HG03060 (cell line): ENCODE results near the gene CTRB1.
A peak's percentile ranks its signal among the peaks of the same experiment; 100 is the strongest.
"Not testable (repeated sequence)": the region's sequence is repeated elsewhere in the genome, so short reads cannot be mapped to it uniquely, and the experiment has no call there.

Experiments used
- ATAC-seq: cut with Tn5 transposase; IDR thresholded peaks from one replicate; pipeline ENCODE4 v1.9.1; 2021; ENCODE audit warnings: low read depth, moderate number of reproducible peaks; ENCODE audit not compliant: unreplicated experiment

CTRB1 gene

DNA sequence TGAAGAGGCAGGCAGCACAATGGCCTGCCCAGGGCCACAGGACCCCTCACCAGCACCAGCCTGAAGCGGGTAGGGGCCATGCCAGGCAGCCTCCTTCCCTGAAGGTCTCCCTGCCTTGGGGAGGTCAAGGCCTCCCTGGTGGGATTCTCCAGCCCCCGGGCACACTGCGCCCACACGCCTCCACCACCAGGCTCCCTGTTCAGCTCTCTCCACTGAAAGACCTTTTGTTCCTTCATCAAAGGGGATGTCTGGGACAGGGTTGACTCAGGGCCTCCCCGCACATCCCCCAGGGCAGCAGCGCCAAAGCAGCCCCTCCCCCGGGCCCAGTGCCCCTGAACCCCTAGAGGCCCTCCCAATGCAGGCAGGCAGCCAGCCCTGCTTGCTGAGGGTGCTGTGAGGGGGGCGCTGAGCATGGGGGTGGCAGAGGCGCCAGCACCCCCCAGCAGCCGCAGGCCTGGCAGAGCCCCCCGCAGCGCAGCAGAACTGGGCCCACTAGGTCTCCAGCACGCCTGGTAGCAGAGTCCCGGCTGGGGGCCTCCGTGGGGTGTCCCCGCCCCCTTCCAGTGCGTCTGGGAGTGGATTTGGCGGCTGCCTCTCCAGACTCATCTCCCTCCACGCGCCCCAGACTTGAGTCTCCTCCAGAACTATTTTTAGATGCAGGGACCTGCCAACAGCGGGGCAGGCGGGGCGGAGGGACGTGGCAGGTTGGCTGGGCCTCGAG lies 19.5 kb downstream of the CTRB1 start:
- ATAC-seq: no peak

DNA sequence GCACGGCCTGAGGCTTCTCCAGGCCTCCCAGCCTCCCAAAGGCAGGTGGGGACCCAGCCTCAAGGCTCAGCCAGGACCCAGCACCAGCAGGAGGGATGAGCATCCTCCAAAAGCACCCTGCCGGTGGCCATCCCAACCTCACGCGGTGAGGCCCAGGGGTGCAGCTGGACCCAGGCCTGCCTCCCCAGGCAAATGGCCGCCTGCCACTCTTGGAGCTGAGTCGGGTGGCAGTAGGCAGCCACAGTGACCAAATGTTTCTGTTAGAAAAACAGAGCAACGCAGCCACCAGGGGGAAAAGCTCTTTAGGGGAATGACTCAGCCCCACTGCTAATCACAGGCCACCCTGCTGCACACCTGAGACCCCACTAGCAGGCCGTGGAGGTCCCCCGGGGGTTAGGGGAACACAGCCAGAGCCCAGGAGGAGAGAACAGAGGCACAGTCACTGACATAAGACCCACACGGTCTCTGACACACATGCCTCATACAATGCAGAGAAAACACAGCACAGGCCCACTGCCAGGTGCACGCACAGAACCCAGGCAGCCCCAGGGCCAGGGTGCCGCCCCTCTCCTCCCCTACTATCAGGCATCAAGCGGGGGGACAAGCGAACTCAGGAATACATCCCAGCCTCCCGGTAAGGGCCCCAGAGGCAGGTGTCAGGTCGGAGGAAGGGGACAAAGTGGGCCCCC lies 20.2 kb downstream of the CTRB1 start:
- ATAC-seq: no peak

DNA sequence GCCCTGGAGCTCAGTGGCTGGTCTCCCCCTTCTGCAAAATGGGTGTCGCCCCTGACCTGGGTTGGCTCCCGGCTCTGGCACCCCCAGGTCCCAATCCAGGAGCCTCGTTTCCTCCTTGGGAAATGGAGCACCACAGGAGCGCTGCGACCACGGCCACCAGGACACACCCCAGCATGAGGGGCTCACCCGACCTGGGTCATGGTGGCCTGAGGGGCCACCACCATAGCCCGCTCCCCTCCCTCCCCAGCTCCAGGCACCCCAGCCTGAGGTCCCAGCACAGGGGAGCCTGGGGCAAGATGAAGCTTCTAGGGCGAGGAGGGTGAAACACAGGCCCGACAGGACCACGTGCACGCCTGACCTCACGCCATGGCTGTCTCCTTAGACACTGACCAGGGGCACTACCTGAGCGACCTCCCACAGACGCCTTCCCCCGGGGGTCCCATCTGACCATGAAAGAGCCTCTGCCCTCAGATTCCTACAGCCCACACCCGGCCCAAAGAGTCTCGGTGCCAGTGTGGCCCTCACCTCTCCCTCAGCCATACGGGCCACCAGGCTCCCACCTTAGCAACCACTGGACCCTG lies 20.8 kb downstream of the CTRB1 start:
- no peak for ATAC-seq

DNA sequence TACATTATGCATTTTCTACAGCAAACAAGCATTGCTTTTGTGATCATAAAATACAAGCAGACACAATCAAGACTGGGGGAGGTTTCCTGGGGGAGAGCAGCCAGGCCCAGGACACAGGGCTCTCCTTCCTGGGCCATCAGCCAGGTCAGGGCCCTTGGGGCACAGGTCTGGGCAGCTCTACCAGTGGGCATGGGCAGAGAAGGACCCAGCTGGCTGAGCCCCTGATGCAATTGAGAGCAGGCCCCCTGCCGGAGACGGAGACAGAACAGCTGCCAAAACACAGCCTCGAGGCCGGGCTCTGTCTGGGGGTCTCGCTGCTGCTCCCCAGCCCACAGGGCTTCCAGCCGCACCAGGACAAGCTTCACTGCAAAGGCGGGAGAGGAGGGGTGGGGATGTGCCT lies 21.8 kb downstream of the CTRB1 start:
- not testable (repeated sequence) for ATAC-seq

DNA sequence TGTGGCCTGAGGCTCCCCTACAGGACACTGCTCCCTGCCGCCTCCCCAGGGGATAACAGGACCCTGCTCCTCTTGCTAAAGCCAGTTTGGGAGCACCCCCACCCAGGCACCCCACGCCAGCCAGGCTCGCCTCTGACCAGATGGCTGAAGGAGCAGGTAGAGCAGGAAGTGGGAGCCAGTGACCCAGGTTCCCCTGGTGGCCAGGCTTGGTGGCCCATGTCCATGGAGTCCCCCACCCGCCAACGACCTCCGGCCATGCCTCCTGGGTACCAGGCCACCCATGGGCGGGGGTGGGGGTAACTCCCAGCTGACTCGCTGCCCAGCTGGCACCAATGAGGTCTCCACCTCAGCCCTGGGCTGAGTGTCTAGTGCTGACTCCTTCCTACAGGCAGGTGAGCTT lies 22.6 kb downstream of the CTRB1 start:
- no peak for ATAC-seq

DNA sequence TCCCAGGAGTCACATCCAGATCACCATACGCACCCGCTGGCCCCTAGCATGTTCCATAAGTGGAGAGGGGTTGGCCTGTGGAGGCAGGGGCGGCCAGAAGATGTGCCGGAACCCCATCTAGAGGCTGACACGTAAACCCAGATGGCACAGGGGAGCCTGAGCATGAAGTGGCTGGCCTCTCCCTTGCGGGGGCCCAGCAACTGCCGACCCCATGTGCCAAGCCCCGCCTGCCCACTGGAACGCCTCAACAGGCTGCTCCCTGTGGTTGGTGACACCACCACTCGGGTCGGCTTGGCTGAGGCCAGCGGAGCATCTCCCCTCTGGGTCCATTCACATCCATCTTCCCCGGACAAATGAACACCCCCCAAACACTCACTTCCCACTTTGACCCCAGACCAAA lies 23.2 kb downstream of the CTRB1 start:
- ATAC-seq: no peak

DNA sequence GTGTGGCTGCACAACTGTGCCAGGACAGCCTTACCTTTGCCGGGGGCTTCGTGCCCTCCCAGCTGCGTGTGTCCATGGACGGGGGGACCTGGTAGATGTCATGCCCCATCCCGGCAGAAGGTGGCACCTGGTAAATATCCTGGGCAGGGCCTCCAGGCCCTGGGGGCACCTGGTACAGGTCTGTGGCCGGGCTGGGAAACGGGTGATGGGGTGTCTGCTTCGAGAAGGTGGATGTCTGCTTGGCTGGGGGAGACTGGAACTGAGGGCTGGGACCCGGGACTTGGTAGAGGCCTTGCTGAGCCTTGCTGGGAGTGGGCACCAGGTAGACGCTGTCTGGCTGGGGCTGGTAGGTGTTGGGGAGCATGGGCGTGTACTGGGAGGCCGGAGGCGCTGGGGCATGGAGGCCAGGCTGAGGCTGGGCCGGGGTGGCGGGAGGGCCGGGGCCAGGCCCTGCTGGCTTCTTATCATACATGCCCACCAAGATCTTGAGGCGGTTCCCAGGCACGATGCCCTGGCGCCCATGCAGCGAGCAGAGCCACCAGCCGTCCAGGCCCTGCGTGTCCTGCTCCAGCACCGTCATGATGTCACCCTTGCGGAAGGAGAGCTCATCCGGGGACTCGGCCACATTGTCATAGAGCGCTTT lies 23.8 kb downstream of the CTRB1 start:
- ATAC-seq: not testable (repeated sequence)

DNA sequence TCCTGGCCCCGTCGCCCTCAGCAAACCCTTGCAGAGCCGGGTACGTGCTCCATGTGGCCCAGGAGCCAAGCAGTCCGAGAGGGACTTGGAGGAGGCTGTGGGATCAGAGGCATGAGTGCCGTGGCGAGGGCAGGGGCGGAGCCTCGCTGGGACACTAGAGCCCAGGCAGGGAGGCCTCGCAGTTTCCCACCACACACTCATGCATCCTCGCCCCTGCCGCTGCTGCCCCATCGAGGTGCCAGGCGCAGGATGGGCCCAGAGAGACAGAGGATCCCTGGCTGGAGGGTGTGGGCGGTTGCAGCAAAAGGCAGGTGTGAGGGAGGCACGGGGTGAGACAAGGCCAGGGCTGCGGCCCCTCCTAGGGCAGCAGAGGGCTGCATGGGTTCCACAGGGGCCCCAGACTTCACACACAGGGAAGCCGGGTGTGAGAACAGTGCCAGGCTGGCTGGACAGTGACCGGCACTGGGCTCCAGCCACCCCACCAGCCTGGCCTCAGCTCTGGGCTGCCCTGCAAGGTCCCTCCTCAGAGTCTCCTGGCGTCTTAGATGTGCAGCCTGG lies 25.0 kb downstream of the CTRB1 start:
- no peak for ATAC-seq

DNA sequence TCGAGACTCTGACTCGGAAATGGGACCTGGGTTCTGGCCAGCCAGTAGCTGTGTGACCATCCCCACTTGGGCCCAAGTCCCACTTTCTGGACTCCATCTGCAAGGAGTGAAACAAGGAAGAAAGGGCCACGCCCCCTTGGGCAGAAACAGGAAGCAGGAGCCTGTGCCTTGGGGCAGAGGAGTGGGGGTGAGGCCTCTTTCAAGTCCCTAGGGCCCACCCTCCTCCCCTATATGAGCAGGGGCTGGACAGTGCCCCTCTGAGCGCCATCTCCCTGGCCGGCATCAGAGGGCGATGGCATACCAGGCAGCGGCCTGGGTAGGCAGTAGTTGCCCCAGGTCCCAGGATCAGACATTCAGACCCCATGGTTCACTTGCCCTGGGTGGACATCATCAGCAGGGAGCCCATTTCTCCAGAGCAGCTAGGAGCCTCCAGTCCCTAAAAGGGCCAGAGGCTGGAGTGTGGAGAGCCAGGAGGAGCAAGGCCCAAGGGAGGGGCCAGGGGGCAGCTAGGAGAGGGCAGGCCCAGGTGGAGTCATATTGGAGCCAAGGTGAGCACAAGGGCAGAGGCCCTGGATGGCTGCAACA lies 25.5 kb downstream of the CTRB1 start:
- no peak for ATAC-seq

DNA sequence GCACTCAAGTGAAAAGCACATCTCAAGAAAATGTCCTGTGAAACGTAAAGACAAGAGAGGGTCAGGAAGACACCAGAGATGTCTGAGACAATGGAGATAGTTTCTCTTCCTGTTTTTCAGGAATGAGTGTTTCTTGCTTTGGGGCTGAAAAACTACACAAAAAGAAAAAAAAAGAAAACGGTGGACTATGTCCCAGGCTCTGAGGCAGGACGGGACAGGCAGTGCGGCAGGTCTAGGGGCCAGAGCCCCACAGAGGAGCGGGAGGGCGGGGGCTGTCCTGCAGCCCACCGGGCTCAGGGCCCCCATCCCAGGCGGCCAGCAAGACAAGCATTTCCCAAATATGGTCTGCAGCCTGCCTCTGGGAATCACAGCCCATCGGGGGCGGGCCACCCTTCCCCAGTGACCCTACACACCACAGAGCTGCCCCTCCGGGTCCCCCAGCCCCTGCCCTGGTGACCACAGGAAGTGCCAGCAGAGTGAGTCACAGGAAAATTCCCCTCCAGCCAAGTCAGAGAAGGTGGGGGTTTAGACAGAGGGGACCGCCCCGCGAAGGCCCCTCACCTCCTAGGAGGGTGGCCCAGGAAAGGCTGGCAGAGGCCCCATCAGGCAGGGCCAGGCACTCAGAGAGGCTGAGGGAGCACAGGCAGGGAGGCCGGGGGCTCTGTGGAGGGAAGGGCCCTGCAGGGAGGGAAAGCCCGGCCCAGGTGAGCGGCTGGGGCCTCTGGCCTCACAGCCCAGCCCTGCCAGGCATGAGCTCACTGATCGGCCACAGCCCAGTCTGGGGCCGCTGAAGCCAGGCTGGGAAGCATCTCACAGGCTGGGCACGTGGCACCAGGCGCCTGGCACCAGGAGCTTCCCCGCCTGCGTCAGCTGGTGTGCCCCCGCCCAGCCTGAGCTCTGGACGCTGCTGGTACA lies 26.3 kb downstream of the CTRB1 start:
- peak; percentile 44 for ATAC-seq

DNA sequence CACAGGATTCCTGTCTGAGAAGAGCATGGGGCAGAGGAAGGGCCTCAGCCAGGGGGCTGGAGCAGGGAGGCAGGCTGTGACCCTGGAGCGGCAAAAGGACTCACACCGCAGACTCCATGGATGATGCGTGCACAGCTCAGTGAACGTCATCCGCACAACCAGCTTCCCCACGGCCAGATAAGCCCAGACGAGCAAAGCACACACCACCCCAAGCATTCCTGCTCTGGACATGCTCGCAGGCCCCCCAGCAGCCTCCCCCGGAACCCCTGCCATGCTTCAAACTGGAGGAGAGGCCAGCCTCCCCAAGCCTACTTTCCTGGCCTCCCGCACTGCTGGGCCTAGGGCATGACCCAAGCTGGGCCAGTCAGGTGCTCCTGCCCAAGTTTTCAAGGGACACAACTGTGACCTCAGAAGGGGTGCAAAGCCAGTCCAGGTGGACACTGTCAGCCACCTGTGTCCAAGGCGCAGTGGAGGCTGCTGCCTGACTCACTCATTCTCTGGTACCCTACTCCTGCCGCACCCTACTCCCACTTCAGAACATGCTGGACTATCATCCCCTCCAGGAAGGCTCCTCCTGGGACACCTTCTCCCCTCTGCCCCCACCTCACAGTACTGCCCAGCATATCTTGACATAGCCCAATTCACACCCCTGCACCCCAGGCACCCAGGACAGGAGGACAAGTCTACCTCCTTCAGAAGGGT lies 27.9 kb downstream of the CTRB1 start:
- ATAC-seq: no peak

DNA sequence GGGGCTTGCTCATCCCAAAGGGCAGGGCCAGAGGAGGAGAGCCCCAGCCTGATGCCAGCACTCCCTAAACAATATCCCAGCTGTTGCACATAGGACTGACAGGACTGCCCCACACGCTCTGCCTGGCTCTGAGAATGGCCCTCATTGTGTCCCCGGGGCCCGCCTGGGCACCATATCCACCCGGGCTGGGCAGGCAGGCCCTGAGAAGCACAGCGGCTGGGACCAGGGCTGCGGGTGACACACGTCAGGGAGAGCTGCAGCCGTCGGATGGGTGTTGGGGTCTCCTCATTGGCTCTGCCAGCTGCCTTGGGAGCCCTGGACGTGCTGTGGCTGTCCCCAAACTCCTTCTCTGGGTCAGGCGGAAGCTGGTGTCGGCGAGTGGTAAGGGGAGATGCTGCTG lies 28.5 kb downstream of the CTRB1 start:
- ATAC-seq: no peak

DNA sequence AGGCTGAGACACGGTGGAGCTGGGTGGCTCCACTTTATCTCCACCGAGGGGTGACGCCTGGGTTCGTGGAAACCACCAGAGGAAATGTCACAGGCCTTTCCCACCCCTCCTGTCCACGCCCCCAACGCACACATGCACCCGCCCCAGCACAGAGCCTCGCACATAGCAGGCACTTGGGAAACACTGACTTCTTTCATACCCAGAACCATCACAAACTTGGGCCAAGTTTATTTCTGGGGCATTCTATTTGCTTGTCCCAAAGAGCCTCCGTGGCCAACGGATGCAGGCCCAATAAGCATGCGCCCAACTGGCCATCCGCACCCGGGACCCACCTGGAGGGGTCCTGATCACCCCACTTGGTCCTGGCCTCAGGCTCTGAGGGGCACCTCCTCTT lies 29.4 kb downstream of the CTRB1 start:
- no peak for ATAC-seq

DNA sequence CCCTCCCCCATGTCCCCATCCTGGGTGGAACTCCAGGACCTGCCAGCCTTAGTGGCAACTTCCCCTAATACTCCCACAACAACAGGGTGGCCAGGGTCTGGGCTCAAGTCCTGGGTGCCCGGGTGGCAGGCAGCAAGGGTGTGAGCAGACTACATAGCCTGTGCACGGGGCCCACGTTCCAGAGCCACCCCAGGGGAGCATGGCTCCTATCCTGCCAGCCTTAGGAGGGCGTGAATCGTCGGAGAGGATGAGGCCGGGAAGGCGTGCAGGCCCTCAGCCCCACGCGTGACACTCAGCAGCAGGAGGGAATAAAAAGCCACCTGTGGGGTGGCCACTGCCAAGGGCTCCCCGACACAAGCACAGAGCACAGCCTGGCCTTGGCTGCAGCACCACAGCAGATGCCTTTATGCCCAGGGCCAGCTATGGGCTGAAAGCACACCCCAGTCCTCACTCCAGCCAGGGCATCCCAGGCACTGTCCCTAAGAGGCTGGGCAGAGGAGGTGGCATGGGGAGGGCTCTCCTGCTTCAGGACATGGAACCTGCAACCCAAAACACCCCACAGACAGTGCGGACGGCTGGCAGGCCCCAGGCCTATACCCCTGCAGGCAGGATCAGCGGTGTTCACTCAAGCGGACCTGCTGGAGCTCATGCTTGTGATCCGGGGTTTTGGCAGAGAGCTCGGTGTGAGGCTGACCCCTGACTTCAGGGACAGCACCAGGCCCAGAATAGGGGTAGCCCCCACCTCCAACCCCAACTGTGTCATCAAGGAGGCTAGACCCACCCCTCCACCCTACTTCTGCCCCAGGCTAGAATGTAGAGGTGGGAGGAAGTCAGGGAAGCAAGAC lies 30.0 kb downstream of the CTRB1 start:
- no peak for ATAC-seq

DNA sequence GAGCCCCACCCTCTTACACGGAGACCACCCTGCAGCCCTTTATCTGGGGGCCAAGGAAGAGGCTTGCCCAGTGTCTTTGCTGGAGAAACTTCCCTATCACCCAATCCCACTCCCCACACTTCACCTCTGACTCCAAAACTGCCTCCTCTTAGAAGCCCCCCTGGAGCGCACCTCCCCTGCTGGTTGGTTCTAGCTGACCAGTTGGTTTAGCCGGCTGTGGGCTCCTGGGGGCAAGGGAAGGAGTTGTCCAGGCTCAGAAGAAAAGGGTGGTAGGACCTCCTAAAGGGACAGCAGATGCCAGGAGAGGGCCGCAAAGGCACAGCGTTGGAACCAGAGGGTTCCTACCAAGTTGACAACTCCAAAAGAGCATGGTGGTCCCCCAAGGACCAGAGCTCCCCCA lies 30.7 kb downstream of the CTRB1 start:
- no peak for ATAC-seq

DNA sequence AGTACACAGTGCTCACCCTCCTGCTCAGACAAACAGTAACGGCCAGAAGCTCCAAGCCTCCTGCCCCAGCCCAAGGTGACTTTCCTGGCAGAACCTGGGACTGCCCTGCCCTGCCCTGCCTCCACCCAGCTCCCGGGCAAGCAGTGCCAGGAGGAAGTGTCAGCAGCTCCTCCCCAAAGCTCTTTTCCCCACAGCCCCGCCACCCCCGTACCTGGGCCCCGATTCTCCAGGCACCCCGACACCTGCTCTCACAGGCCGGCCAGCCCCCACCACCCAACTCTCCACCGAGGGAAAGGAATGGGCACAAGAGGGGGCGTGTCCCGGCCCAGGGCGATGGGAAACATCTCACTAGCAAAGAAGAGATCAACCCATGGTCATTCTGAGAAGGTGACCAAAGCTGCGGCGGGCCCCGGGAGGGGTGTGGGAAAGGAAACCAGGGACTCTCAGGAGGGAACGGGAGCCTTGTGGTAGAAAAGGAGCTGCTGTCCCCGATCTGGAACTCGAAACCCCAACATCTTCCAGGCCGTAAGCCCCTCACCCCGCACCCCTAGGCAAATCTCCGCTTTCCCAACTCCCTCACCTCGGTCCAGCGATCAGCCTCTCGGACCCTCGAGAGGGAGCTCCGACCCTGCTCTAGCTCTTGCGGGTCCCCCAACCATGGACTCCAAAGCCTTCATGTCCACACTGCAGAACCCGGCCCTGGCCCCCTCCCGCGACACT lies 31.5 kb downstream of the CTRB1 start:
- ATAC-seq: no peak

DNA sequence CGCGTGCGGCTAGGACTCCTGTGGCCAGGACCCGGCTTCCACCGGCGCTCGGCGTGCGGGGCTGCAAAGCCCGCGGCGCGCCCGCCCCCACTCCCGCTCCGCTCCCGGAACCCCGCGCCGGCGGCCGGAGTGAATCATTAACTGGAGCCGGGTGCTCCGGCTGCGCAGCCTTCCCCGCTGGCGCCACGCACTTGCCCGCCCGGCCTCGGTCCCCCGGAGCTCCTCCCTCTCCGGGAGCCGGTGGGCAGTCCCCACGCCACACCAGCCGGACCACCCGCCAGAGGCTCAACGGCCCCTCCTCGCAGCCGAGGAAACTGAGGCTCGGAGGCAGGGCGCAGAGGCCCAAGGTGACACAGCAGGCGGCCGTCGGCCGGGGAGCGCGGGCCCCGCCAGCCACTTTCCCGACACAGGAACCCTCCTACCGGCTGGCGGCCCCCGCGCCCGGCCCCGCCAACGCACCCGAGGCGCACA lies 32.1 kb downstream of the CTRB1 start:
- ATAC-seq: no peak
